GM19452 (cell line): ENCODE results near the gene SUCO.
A peak's percentile ranks its signal among the peaks of the same experiment; 100 is the strongest.
"Not testable (repeated sequence)": the region's sequence is repeated elsewhere in the genome, so short reads cannot be mapped to it uniquely, and the experiment has no call there.

Source experiments
- ATAC-seq: cut with Tn5 transposase; IDR thresholded peaks from one replicate; pipeline ENCODE4 v1.9.1; 2021; ENCODE audit not compliant: unreplicated experiment

Gene SUCO

DNA sequence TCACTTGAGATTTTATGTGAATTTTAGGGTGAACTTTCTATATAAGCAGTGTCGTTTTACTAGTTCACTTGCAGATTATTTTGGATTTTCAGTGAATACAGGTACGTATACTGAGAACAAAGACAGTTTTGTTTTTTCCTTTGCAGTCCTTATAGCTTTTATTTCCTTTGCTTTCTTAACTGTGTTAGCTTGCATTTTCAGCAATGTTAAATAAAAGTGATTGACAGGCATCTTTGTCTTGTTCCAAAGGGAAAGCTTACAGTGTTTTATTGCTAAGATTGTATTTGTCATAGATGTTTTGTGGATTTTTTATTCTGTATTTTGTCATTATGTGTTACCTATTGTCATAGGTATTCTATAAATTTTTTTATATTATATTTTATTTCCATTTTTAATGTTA lies 72.7 kb downstream of the SUCO start:
- ATAC-seq: no peak

DNA sequence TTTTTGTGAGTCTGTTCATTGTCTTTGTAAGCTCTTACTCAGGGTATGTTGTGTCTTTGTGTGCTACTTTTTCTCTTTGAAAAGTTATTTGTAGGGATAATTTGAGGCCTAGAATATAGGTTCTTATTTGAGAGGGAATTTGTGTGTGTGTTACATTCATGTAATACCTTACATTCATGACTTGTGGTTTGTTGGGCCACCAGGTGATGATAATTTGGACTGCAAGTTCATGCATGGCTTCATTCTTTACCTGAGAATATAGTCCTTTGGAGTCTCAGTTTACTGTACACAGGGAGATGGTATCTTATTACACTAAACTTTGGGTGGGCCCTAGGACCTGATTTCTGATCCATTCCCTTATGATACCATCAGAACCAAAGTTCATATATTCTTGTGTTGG lies 74.2 kb downstream of the SUCO start:
- no peak for ATAC-seq

DNA sequence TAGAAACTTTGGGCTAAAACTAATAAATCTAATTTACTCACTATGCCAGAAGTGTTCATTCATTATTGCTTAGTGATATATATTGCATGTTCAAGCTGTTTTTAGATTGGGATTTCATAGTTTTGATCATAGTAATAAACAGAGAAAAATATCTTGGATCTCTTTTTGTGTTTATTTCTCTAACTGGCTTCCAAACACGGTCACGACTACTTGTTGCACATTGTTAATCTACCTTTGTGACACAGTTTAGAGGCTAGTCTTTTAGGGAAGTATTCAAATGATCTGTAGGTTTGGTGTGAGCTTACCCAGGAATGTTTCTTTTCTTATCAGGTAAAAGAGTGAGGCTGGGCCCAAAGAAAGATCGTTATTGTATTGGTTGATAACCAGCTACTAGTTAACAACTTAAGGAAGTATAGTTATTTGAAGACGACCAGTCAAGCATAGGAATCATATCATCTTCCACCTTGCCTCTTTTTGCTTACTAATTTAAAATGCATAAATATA lies 75.2 kb downstream of the SUCO start:
- no peak for ATAC-seq

DNA sequence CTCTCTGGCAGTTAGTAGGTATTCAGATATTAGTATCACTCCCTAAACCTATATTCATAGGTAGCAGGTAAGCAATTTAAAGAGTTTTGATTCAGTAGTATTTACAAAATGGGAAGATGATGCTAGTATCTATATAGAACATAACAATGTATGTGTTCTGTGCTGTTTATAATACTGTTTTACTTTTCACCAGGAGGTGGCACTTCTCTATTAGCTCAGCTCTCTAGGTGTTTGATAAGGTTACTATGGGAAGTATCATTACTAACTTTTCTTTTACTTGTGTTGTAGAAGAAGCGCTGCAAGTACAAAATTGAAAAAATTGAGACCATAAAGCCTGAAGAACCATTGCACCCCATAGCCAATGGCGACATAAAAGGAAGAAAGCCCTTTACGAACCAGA lies 76.6 kb downstream of the SUCO start:
- no peak for ATAC-seq

DNA sequence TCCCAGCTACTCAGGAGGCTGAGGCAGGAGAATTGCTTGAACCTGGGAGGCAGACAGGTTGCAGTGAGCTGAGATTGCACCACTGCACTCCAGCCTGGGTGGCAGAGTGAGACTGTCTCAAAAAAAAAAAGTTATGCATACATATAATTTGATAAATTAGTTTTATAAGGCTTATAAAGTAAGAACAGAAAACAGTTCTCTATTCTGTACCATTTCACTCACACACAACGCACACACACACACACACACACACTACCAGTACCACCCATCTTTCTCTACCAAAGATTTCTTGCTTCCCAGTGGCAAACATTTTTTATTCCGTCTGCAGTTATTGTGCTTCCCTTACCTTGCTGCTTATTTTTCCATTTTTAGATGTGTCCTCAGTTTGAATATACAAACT lies 79.5 kb downstream of the SUCO start:
- no peak for ATAC-seq

DNA sequence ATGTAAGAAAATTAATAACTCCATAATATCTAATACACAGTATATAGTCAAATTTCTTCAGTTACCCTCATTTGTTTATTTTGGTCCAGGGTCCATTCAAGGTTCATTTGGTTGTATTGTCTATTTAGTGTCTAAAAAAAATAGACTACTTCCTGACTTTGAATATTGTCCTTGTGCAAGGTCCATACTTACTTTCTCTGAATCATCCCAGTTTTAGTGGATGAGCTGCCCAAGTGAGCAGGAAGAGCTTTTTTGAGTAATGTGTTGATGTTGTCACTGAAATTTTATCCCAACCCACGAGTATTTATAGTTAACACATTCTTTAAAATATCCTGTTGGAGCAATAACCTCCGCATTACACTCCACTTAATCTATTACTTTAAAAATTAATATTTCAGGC lies 80.3 kb downstream of the SUCO start:
- ATAC-seq: no peak

DNA sequence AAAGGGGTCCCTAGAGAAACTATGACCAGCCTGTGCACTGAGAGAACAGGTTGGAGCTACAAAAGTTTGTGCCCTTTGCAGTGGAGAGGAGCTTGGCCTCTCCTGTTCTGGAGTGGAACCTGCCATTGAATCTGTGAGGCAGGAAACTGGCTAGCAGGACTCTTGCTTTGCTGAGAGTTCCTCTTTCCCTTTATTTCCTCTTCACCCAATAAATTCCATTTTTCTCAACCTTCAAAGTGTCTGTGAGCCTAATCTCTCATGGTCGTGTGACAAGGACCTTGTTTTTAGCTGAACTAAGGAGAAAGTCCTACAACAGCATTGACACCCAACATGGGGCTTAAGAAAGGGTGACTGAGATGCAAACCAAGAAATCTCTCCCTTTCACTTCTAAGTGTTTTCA lies 83.2 kb downstream of the SUCO start:
- no peak for ATAC-seq

DNA sequence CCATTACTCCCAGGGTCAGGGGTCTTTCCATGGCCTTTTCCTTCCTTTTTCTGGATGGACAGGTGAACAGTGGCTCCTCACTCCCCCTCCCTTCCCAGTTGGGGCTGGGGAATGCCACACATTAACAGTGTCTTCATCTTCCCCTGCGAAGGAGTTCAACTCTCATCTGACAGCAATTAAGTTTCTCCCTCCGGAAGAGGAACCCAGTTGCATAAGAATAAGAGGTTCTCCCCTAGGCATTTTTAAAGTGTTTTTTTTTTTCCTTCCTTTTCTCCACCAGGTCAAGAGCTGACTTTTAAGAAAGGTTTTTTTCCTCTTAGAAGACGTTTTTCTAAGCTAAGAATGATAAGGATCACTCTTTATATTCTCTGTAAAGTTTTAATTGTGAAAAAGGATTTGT lies 83.7 kb downstream of the SUCO start:
- ATAC-seq: no peak

DNA sequence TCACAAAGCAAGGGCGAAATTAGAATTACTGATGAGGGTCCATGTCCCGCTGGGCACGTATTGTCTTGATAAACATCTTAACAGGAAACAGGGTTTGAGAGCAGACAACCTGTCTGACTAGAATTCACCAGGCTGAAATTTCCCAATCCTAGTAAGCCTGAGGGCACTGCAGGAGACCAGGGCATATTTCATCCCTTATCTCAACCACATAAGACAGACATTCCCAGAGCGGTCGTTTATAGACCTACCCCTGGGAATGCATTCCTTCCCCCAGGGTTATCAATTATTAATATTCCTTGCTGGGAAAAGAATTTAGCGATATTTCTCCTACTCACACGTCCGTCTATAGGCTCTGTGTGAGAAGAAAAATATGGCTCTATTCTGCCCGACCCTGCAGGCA lies 87.7 kb downstream of the SUCO start:
- not testable (repeated sequence) for ATAC-seq

DNA sequence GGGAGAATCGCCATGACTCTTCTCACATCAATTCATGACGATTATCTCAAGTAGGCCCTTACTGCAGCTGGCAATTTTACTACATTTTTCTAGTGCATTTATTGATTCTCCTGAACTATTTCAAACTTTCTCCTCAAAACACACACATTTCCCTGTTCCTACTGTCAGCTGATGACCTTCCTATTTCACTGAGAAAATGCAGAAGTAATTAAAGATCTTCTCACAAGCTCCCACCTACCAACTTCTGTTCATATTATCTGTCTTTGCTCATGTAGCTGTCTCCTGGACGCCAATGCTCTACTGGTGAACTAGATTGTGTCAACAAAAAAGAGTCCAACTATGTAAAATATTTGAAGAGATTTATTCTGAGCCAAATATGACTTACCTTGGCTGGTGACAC lies 89.6 kb downstream of the SUCO start:
- no peak for ATAC-seq

DNA sequence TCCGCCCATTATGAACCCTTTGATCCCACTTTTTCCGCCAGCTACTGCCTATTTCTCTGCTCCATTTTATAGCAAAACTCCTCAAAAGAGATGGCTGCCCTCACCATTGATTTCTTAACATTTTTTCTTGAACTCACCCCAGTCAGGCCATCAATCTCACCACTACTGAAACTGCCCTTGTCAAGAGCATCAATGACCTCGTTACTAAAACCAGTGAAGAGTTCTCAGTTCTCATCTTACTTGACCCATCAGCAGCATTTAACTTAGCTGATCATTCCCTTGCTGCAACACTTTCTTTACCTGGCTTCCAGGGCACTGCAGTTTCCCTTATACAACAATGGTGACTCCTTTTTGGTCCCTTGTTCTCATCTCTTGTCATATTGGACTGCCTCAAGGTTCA lies 90.8 kb downstream of the SUCO start:
- ATAC-seq: no peak

DNA sequence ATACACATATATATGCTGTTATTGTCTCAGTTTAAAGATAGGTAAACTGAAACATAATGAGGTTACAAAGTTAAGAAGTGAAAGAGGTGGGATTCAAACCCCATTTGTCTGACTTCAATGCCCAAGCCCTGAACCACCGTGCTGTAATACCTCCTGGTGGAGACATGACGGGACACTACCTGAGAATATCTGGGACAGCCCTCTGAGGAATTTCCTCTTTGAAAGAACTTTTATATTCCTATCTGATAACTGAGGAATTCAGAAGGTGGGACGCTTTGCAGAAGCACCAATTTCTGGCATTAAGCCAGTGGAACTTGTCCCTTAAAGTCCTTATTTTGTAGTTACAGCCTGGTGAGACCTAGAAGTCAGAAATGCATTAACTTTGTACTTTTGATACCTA lies 93.9 kb downstream of the SUCO start:
- no peak for ATAC-seq

DNA sequence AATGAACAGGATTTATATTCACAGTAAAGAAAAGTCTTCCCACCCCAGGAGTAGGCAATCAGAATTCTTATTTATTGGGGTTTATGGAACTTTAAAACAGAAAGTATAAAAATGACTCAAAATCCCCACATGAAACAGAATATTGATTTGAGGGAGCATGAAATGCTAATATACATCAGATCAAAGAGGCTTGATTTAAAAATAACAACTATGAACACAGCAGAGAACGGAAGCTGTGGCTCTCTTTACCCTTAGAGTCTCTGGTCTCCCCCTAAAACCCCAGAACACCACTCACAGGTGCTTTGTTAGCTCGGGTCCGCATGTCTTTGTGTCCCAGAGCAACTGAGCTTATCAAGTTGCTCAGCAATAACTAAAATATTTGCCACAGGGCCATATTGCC lies 94.8 kb downstream of the SUCO start:
- ATAC-seq: no peak

DNA sequence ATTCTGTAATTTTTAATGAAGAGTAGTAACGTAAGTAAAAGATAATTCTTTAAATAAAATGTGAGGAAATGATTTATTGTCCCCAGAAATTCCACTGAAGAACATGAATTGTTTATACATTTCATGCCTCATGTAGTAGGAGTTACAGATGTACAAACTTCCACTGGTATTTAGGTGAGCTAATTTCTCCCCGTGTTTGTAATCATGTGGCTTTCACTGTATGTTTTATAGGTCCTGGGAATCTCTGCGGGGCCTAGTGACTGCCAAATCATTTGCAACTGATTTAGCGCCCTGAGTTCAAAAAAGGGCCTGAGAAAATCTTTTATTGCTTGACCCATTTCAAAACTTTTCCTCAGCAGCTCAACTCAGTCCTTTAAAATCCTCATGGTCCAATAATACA lies 95.5 kb downstream of the SUCO start:
- ATAC-seq: no peak

DNA sequence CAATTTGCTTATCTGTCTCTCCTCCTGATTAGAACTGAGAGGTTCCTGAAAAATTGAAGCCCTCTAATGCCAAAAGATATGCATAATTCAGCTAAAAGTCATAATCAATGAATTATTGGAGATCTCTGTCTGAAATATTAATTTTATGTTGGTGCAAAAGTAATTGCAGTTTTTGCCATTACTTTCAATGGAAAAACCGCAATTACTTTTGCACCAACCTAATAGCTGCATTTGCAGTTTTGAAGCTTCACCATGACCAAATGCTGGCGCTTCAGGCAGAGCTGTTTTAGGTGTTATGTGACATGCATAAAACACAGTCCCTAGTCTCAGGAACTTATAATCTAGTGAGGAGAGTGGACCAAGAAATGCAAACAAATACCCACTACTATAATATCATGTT lies 96.2 kb downstream of the SUCO start:
- ATAC-seq: no peak

DNA sequence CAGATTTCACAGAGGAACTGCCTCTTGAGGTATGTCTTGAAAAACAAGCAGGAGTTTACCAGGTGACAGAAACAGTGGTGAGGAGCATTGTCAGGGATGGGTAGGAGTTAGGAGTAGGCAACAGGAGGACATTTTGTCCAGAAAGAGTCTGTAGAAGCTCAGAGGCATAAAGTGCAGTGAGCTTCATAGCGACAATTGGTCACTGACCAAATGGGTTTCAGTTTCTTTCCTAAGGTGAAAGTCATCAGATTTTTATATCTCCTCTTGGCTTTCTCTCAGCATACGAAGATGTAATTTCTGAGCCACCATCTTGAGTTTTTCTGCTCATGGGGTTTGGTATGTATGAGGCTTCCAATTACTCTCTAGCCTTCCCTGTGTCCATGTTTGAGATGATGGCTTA lies 96.7 kb downstream of the SUCO start:
- no peak for ATAC-seq

DNA sequence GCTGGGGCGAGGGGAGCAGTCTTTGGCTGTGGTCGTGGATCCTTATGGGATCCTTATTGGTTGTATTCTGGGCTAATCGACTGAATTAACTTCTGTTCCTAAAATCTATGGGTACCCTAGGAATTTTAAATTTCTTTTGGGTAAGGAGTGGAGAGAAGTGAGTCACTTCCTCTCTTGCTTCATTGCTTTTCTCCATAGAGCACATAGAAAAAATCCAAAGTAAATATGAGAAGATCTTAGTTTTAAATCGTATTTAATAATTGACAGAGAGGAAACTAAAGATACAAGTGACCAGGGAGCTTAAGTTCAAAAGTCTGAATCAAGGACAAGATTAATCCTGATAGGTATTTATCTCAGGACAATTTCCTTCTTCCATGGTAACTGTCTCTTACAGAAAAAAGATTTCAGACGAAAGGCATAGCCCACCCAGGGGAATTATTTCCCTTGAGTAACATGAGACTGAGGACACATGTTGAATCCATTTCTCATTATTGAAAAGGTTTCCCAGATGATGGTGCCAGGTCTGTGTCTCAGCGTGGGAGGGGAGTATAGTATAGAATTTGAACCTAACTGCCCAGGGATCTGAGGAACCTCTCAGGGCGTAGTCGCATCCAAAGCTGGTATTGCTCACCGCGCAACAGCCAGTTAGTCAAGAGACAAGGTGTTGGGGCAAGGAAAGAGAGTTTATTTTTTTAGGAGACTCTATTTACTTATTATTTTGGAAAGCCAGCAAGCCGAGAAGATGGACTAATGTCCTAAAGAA lies 97.3 kb downstream of the SUCO start:
- ATAC-seq: no peak

DNA sequence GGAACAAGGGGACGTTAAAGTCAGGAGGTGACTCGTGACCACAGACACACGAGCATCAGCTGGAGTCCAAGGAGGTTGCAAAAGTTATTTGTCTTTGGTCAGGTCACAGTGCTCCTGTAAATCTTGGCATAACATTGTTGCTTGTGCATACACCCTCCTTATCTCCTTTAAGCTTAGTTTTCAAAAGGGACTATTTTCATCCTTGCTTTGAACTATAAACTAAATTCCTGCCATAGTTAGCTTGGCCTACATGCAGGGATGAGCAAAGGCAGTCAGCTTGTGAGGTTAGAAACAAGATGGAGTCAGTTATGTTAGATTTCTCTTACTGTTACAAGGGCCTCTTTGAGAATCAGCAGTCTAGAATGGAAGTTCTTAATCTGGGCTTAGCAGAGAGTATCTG lies 97.9 kb downstream of the SUCO start:
- no peak for ATAC-seq

DNA sequence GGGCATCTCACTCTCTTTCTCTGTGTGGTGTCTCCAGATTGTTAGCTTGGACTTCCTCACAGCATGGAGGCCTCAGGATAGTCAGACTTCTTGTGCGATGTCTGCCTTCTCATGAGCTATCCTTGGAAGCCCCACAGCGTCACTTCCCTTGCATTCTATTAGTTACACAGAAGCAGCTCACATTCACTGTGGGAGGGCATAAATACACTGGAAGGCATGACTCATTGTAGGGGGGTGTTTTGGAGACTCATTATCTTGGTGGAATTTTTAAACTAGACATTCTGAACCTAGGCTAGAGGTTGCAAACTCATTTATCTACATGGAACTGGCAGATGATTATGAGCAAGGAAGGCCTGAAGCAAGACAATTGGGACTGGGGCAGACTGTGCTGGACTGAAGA lies 104.6 kb downstream of the SUCO start:
- ATAC-seq: no peak

DNA sequence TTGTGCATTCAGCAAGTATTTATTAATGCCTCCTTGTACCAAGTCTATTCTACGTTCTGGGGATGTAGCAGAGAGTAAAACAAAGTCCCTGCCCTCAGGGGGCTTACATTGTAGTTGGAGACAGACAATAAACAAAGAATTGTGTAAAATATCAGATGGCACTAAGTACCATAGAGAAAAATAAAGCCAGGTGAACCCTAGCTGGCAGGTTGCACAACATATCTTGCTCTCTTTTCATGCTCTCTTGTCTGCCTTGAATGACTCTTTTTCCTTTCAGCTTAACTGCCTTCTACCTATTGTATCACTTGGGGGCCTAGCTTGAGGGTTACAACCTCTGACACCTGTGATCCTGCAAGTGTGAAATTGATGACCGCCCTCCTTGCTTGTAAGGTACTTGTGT lies 105.3 kb downstream of the SUCO start:
- ATAC-seq: no peak

DNA sequence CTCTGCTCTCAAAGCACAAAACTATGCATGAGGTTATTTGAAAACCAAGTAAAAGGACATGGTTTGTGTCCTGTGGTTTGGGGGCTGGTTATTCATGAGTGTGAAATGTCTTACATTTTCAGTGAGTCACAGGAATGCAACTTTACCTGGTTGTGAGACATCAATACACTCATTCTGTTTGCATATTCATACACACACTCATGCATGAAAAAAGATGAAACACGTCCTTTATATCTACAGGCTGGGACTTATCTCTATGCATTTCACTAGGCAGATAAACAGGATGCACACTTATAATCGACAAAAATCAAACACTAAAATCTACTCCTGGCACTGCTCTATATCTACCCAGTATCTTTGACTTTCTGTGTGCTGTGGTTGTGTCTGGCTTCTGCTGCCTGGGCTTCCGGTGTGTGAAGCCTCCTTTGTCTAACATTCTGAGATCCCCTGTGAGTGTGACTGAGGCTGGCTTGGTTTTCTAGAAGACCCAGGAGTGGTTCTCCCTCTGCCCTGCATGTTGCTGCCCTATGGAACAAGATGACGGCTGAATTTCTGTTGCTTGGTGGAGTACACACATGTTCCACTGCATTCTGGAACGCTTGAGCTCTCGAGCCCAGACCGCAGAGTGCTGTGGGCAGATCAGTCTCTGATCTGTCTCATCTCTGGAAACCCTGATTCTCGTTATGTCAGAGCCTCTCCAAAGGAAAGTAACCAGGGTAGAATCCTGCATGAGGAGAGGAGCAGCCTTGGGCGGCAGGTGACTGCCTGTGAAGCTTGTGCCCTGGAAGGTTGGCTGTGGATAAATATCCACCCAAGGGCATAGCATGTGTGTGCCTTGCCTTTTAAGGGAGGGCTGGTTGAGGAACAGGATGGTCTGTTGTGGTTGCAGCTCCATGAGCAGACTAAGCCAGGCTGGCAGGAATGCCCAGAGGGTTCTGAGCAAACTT lies 106.2 kb downstream of the SUCO start:
- peak; percentile 49 for ATAC-seq

DNA sequence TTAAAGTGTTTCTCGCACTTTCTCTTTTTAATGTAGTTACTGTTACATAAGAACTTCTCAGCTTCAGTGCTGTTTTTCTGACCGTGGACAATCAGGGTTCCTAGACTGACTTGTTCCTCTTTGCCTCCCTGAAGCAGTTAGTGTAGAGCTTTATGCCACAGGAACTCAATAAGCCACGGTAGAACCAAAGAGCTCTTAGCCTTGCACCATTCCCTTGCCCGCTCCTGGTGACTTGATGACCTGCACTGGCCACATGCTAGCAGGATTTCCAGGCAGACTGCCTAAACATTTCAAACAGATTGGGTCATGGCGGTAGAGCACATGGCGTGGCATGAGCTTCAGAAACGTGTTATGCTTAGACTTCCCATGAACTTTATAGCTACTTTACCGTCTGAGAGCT lies 107.2 kb downstream of the SUCO start:
- no peak for ATAC-seq
